Esophagus mucosa (tissue), 1 donor: ENCODE results near the gene GRAMD2A. TPM values are rescaled to one million over a fixed set of nuclear protein-coding genes. Genes with fewer than 3 reads are reported as not detected.
A peak's percentile ranks its signal among the peaks of the same experiment; 100 is the strongest.

Experiments
- ATAC-seq: fragments of 200-7000 bp; cut with Tn5 transposase; one replicate; pipeline ENCODE4 v1.9.1; 2020
- total RNA-seq: library from RNA; stranded (reverse); gene quantifications from one replicate; pipeline ENCODE4 v1.2.4, GENCODE V29; 2023
- donor health status: DM: yes; HTN: yes; CAD: no.

The GRAMD2A gene
- total RNA-seq, 1 donor from 2014 or later = 4.0 TPM

- ATAC-seq = no peak
These were observed 65.7 kb downstream of the GRAMD2A start for GRCh38 chr15:72131922-72132321.

GRCh38 chr15:72130272-72130671 is 67.3 kb downstream of the GRAMD2A start:
- no peak for ATAC-seq

GRCh38 chr15:72128359-72128758 is 69.2 kb downstream of the GRAMD2A start:
- no peak for ATAC-seq

- no peak for ATAC-seq
These were observed 69.8 kb downstream of the GRAMD2A start for GRCh38 chr15:72127724-72128322.

- ATAC-seq = no peak
These were observed 73.4 kb downstream of the GRAMD2A start for GRCh38 chr15:72124218-72124617.

GRCh38 chr15:72118017-72118978 is 79.3 kb downstream of the GRAMD2A start, which contains the start of the genes MYO9A and SENP8:
Gene MYO9A (minus strand): TSS chr15:72118150. CDS start chr15:72046563, 71,587 bp downstream.
Gene SENP8 (plus strand): TSS chr15:72118403. CDS start chr15:72139624, 21,221 bp downstream.
- ATAC-seq = peak; percentile 95

- peak; percentile 83 for ATAC-seq
These were observed 80.0 kb downstream of the GRAMD2A start for GRCh38 chr15:72117486-72118016.

GRCh38 chr15:72116731-72117485 is 80.7 kb downstream of the GRAMD2A start:
- ATAC-seq = peak; percentile 6

GRCh38 chr15:72113347-72114031 is 84.1 kb downstream of the GRAMD2A start:
- ATAC-seq = no peak

GRCh38 chr15:72112805-72113204 is 84.8 kb downstream of the GRAMD2A start:
- ATAC-seq = no peak

GRCh38 chr15:72112116-72112515 is 85.5 kb downstream of the GRAMD2A start:
- ATAC-seq = no peak

- ATAC-seq = no peak
These were observed 87.2 kb downstream of the GRAMD2A start for GRCh38 chr15:72110355-72110754.

Other genes starting within 250 kb of the GRAMD2A start
- 23.1 TPM for gene MYO9A, start 79.6 kb downstream of the GRAMD2A start, total RNA-seq
- gene SENP8, start 79.4 kb downstream of the GRAMD2A start, total RNA-seq = 1.8 TPM
- 1,103 TPM for gene PKM, start 33.4 kb upstream of the GRAMD2A start, total RNA-seq
- 32.6 TPM for gene PARP6, start 74.8 kb upstream of the GRAMD2A start, total RNA-seq
- gene CELF6, start 122.4 kb upstream of the GRAMD2A start, total RNA-seq = not detected
- 38.3 TPM for gene HEXA, start 178.2 kb upstream of the GRAMD2A start, total RNA-seq
- gene TMEM202, start 200.5 kb upstream of the GRAMD2A start, total RNA-seq = not detected